ACHN (cell line): ENCODE data around the gene CITED4.

ENCODE experiments used
- DNase-seq: peaks from one replicate; pipeline ENCODE4 v3.0.0-alpha.2; 2015
- in situ Hi-C: cut with HindIII; loops from 2 replicates; pipeline ENCODE4 v1.10.0; 2017; ENCODE audit warnings: low sequenced_read_pairs, low pct_ligation_motif_present, low pct_unique_long_range_greater_than_20kb

Gene CITED4

DNA sequence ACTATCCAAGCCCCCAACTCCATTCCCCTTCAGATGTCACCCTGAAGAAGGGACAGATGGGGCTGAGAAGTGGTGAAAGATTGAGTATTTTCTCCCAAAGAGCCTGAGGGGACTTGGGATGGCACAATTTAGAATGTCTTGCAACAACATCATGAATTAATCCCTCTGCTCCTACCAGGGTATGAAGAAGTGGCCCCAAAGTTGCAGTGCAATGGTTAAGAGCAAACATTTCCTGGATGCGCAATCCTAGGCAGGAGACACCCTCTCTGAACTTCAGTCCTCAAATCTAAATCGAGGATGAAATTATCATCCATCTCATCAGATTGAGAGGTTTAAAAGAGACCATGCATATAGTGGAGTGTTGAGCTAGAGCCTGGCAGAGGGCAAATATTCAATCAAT is 28.6 kb upstream of the CITED4 start:
- in situ Hi-C loops: no loop called here
- DNase-seq: no peak

DNA sequence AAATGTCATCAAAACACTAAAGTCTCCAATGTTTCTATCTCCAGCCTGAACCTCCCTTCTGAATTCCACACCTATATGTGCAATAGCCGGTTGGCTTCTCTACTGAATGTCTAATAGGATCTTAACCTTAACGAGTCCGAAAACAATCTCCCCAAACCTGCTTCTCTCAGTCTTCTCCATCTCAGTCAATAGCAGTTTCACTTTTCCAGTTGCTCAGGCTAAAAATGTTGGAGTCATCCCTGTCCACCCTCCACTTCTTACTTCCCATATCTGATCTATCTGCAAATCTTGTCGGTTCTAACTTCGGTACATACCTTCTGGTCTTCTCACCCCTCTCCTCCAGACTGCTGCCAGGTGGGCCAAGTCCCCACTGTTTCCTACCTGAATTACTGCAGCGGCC is 25.5 kb upstream of the CITED4 start:
- in situ Hi-C loops: no loop called here
- no peak for DNase-seq

DNA sequence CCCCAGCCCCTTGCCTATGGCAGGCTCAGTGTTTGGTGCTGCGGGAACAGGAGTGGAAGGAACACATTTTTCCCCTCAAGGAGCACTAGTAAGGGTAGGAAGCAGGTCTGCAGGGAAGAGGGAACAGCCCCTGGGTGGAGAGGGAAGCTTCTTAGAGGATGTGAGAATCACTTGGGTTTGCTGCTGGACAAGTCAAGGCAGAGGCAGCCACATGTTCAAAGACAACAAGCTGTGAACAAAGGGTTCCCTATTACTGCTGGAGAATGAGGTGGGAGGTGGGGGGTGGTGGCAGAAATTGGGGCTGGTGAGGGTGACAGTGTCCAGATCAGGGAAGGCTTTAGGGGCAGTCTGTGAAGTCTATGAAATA is 24.8 kb upstream of the CITED4 start:
- in situ Hi-C loops: no loop called here
- DNase-seq: no peak

DNA sequence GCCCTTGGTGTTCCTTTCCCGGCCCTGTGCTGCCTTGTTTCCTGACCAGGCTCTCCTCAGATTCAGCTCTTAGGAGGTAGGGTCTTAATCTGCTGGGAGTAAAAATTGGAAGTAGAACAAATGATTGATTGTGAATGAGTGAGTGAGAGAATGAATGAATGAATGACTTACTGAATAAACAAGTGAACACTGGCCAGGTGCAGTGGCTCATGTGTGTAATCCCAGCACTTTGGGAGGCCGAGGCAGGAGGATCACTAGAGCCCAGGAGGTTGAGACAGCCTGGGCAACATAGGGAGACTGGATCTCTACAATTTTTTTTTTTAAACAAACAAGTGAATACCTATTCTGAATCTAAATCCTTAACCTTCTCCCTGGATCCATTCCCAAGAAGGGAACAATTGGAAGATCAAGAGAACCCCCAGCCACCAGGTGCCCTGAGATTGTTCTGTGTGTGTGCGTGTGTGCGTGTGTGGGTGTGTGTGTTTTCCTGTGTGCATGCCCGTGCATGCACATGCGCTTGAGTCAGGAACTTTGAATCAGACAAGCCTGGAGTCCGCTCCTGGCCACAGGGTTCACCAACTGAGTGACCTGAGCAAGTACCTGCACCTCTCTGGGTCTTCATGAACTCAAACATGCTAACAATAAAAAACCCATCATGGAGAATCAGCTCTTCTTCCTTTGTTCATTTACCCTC is 24.3 kb upstream of the CITED4 start:
- DNase-seq: no peak
- in situ Hi-C loops: no loop called here

DNA sequence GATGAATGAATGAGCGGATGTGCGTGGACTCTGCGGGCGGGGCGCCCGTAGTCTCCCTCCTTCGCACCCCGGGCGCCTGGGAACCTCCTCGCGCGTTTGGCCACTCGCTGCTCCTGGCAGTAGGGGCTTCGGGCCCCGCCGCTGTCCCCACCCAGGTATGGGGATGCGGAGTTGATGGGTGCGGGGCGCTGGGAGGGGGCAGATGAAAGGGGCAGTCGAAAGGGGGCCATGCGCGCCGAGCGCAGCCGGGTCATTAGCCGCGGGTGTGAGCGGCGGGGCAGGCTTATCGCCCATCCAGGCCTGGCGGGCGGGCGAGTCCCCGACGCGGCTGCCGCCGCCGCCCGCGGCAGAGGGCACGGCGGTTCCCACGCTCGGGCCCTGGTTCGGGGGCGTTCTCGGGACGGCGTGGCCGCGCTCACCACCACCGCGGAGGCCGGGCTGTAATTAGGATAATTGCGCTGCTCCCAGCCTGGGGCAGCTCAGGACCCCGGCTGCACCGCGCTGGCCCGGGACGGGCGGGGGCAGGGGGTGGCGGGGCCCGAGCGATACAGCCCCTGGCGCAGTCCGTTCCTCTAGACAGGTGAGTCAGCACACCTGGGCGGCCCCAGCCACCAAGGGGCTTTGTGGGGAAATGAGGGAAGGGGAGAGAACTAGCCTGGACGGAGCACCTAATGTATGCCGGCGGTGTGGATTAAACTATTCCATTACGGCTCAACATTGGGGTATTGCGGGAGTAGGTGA is 22.1 kb upstream of the CITED4 start:
- DNase-seq: no peak
- in situ Hi-C loops: no loop called here

DNA sequence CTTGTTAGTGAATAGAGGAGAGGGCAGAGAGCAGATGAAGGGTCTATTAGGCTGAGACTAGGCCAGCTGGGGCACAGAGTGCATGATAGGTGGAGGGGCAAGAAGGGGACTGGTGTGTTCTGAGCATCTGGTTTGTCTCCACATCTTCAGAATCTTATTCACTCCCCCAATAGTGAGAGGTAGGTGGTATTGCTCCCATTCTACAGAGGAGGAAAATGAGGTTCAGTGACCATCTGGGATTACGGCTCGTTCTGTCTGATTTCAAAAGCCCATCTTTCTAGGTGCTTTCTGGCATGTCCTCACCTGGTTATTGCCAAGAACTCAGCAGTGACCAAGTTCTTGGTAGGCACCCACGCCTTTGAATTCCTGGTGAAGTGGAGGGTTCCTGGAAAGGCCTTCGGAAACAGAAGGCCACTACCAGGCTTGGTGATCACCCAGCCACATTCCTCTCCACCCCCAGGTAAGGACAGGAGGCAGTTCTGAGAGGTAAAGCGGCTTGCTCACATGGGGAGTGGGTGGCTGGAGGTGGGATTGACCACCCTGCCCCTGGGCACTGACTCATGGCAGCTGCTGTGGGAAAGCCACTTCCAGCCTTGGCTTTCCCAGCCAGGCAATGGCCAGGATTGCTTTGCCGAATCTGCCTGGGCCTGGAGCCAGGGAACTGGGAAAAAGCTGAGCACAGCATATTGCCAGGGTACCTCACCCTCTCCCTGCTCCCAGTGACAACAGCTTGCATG is 18.8 kb upstream of the CITED4 start:
- in situ Hi-C loops: no loop called here
- no peak for DNase-seq

DNA sequence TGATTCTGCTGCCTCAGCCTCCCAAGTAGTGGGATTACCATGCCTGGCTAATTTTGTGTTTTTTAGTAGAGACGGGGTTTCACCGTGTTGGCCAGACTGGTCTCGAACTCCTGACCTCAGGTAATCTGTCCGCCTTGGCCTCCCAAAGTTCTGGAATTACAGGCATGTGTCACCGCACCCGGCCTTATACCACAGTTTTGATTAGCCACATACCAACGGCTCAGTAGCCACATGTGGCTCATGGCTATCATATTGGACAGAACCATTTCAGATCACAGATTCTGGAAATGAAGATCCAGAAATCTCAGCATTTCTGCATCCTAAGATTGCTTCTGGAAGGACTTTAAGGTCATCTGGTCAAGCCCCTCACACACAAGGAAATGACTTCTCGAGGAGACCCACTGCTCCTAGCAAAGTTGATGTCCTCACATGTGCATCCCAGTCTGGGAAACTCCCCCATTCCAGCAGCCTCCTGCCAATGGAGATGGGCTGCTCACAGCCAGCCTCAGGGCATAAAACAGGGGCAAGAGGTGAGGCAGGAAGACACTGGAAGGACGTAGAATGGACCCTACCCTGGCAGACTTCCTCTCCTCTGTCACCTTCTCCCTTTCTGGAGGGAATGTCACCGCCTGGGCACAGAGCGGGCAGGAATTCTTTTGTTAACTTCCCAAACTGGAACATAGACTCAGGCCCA is 17.5 kb upstream of the CITED4 start:
- no peak for DNase-seq
- in situ Hi-C loops: no loop called here

DNA sequence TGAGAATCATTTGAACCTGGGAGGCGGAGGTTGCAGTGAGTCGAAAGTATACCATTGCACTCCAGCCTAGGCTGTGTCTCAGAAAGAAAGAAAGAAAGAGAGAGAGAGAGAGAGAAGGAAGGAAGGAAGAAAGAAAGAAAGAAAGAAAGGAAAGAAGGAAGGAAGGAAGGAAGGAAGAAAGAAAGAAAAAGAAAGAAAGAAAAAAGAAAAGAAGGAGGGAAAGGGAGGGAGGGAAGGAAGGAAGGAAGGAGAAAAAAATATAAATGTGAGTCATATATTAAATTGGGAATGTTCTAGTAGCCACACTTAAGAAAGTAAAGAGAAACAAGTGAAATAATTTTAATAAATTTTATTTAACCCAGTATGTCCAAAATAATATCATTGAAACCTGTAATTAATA is 16.7 kb upstream of the CITED4 start:
- DNase-seq: no peak

DNA sequence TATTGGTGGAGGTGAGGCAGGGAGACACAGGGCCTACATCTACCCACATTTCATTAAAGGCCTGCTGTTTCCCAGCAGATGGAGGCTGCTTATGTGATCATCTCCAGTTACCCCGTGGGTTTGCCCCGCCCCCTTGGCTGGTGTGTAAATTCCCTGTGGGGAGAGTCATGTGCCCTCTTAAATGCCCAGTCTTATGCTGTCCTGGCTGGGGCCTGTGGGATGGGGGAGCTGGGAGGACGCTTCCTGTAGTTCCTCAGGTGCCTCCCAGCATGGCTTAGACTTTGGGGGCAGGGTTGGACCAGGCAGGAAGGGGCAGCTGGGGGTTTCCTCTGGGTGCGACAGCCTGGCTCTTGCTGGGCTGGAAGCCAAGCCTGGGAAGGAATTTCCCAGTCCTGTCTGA is 15.5 kb upstream of the CITED4 start:
- in situ Hi-C loops: no loop called here
- peak; percentile 92 for DNase-seq

More for the DNA sequence above, 16.7 kb upstream of the CITED4 start:
- in situ Hi-C loops: no loop called here

DNA sequence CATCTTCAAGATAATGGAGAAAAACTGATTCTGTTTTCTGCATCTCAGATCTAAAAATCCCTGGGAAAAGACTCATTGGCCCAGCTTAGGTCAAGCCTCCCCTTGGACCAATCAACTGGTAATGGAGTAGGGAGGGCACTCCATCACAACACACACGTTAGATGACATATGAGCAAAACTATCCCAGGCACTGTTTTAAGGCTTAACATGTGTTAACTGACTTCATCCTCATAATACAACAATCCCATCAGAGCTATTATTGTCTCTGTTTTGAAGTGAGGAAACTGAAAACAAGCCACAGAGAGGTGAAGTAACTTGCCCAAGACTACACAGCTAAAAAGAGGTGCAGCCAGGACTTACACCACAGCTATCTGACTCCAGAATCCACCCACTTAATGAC is 14.7 kb upstream of the CITED4 start:
- DNase-seq: no peak
- in situ Hi-C loops: no loop called here

DNA sequence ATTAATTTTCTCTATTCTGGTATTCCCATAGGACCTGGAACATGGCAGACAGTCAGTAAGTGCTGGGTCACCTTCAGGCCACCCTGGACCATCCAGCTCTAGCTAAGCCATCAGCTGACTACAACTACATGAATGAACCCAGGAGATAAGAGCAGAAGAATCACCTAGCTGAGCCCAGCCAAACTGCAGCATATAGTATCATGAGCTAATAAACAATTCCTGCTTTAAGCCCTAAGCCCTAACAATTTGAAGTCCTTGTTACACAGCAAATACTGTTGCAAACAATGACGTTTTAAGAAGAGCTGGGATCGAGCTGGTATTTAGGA is 14.2 kb upstream of the CITED4 start:
- in situ Hi-C loops: no loop called here

DNA sequence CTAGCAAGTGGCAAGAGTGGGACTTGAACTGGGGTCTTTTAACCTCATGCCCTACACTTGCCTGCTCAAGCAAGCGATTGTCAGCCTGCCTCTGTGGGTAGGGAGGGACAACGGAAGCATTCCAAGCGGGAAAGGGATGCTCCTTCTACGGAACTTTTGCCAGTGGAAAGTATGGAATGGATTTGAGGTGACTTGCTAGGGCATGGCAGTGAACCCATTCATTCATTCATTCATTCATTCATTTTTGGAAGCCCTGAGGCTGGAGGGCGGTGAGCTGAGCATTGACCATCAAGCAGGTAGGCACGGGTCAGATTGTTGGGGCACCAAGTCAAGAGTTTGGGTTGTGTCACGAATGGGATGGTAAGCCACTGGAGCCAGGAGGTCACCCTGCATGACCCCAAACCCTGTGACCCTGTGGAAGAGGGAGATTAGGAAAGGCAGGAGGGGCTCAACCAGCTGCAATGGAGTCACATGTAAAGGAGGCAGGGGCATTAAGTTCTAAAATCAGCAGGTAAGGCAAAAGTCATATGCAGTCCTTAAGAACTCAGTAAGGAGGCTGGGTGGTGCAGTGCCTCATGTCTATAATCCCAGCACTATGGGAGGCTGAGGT is 11.8 kb upstream of the CITED4 start:
- DNase-seq: no peak
- in situ Hi-C loops: no loop called here

More for the DNA sequence above, 14.2 kb upstream of the CITED4 start:
- no peak for DNase-seq

DNA sequence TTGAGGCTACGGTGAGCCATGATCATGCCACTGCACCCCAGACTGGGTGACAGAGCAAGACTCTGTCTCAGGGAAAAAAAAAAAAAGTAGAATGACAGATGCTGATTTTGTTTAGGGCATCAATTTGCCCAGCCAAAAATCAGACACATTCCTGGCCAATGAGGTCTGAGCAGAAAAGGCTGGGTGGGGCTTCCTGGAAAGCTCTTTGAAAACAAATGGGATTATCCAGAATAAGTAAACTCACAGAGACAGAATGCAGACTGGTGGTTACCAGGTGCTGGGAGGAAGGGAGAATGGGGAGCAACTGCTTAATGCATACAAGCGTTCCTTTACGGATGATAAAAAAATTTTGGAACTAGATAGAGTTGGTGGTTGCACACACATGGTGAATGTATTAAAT is 10.1 kb upstream of the CITED4 start:
- DNase-seq: no peak
- in situ Hi-C loops: no loop called here

DNA sequence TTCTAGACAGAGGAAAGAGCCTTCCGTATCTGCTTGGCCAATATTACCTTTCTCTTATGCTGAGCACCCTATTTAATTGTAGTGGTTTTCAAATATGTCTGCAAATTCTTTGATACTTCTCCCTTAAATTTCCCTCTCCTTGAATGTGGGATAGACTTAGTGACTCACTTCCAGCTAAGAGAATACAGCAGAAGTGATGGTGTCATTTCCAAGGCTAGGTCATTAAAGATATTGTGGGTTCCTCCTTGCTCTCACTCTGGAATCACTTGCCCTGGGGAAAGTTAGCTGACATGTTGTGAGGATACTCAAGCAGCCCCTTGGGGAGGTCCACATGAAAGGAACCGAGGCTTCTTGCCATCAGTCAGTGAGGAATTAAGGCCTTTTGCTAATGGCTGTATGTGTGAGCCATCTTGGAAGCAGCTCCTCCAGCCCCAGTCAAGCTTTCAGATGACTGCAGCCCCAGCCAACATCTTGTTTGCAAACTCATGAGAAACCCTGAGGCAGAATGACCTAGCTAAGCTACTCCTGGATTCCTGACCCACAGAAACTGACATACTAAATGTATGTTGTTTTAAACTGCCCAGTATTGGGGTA is 8.1 kb upstream of the CITED4 start:
- in situ Hi-C loops: no loop called here
- DNase-seq: no peak

DNA sequence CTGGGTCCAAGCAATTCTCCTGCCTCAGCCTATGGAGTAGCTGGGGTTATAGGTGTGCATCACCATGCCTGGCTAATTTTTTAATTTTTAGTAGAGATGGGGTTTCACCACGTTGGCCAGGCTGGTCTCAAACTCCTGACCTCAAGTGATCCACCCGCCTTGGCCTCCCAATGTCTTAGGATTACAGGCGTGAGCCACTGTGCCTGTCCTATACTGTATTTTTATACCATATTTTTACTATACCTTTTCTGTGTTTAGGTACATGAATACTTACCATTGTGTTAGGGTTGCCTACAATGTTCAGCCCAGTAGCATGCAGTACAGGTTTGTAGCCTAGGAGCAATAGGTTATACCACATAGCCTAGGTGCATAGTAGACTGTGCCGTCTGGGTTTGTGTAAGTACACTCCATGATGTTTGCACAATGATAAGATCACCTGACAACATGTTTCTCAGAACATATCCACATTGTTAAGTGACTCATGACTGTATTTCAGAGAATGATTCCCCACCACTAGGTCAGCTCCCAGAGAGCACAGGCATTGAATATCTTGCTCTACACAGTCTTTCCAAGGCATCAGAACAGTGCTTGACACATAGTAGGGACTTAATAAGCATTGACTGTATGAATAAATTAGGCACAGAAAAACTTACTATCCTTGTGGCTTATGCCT is 6.0 kb upstream of the CITED4 start:
- in situ Hi-C loops: no loop called here
- no peak for DNase-seq

DNA sequence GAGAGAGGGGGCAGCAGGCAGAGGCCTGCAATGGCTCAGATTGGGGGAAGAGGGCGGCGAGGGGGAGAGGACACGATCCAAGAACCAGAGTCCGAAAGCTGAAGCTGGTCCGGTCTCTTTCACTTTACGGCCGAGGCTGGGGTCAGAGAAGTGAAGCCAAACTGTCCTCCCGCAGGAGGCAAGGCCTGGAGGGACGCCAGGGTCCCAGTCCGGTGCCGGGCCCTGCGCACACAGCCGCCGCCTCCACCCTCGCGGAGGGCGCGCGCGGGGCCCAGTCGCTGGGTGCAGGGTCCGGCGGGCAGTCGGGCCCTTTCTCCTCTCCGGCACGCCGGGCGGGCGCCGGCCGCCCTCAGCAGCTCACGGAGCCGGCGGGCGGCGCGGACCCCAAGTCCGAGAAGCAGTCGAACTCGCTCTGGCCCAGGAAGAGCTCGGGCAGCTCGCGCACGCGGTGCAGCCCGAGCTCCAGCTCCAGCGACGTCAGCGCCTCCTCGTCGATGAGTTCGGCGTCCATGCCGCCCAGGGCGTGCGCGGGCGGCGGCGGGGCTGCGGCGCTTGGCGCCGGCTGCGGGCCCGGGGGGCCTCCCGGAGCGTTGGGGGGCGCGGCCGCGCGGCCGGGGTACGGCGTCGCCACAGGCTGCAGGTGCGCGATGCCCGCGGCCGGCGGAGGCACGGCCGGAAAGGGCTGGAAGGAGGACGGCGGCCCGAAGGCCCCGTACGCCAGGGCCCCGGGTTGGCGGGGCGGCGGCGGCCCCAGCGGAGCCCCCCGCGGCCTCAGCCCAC is 749 bp downstream of the CITED4 start:
- in situ Hi-C loops: no loop called here
- peak; percentile 49 for DNase-seq

DNA sequence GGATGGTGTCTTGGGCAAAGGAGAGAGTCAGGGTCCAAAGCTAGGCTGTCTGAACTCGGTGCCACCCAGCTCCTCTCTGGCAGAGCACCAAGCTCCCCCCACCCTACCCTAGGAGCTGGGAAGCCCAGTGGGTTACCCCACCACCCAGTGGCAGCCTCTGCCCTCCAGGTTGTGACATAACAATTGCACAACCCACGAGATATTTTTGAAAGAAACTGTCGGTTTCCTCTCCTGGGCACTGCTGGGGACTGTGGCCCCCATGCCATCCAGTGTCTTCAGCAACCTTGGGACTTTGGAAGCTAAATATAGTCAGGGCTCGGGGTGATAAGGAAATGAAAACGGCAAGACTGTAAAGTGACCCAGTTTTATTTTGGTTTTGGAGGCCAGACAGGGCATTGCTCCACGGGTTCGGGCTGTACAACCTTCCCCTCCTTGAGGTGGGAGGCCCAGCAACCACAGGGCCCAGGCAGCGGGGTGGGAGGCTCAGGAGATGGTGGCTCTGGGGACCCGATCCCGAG is 1.4 kb downstream of the CITED4 start:
- no peak for DNase-seq

More for the DNA sequence above, 1.4 kb downstream of the CITED4 start:
- in situ Hi-C loops: no loop called here
